ENCODE measurements around the gene BRICD5.

The BRICD5 gene

GRCh38 chr16:2199095-2199494, 11.6 kb downstream of the BRICD5 start:
- no peaks in the 10 kb centered on the region for H3K9me3 ChIP-seq (ENCODE audit: control insufficient read depth, insufficient read depth, low read length)
- DNase-seq (ENCODE audit: low read depth, low spot score) = no peak
- WGBS (ENCODE audit: insufficient coverage, insufficient read length) = no CpG with 5 or more reads among the region's 5 CpGs
- H3K36me3 ChIP-seq (ENCODE audit: control insufficient read depth, insufficient read depth, low read length) = no peaks in the 10 kb centered on the region
- no peak overlapping the region for H3K4me3 ChIP-seq (ENCODE audit: low read length)
- H3K4me1 ChIP-seq (ENCODE audit: control insufficient read depth, insufficient read depth, low read length) = peaks cover 5% of the 10 kb centered on the region; the same call in 1 of the 2 replicates
- peaks cover 7% of the 10 kb centered on the region; the same call in 1 of the 2 replicates for H3K27me3 ChIP-seq (ENCODE audit: control insufficient read depth, insufficient read depth, low read length)
- no peak overlapping the region for H3K27ac ChIP-seq (ENCODE audit: low read length)

GRCh38 chr16:2198283-2198682, 12.4 kb downstream of the BRICD5 start:
- no peak overlapping the region for H3K4me3 ChIP-seq (ENCODE audit: low read length)
- WGBS (ENCODE audit: insufficient coverage, insufficient read length) = no CpG with 5 or more reads among the region's 4 CpGs
- H3K36me3 ChIP-seq (ENCODE audit: control insufficient read depth, insufficient read depth, low read length) = no peaks in the 10 kb centered on the region
- H3K27ac ChIP-seq (ENCODE audit: low read length) = no peak overlapping the region
- H3K4me1 ChIP-seq (ENCODE audit: control insufficient read depth, insufficient read depth, low read length) = peaks cover 5% of the 10 kb centered on the region; the same call in 1 of the 2 replicates
- no peak for DNase-seq (ENCODE audit: low read depth, low spot score)
- no peaks in the 10 kb centered on the region for H3K9me3 ChIP-seq (ENCODE audit: control insufficient read depth, insufficient read depth, low read length)
- peaks cover 7% of the 10 kb centered on the region; the same call in 1 of the 2 replicates for H3K27me3 ChIP-seq (ENCODE audit: control insufficient read depth, insufficient read depth, low read length)

GRCh38 chr16:2197765-2198164, 12.9 kb downstream of the BRICD5 start:
- H3K27me3 ChIP-seq (ENCODE audit: control insufficient read depth, insufficient read depth, low read length) = peaks cover 7% of the 10 kb centered on the region; the same call in 1 of the 2 replicates
- peaks cover 5% of the 10 kb centered on the region; the same call in 1 of the 2 replicates for H3K4me1 ChIP-seq (ENCODE audit: control insufficient read depth, insufficient read depth, low read length)
- no CpG with 5 or more reads among the region's 6 CpGs for WGBS (ENCODE audit: insufficient coverage, insufficient read length)

GRCh38 chr16:2196981-2197511, 13.6 kb downstream of the BRICD5 start:
- H3K27ac ChIP-seq (ENCODE audit: low read length) = no peak overlapping the region
- H3K4me3 ChIP-seq (ENCODE audit: low read length) = peak overlapping the region; percentile 21; the same call in 1 of the 2 replicates
- DNase-seq (ENCODE audit: low read depth, low spot score) = no peak

More at GRCh38 chr16:2197765-2198164, 12.9 kb downstream of the BRICD5 start:
- Histone ChIP-seq H3K9me3 (ENCODE audit: control insufficient read depth, insufficient read depth, low read length) (no peaks in the 10 kb centered on the region), H3K27ac (ENCODE audit: low read length) (no peak overlapping the region), H3K4me3 (ENCODE audit: low read length) (no peak overlapping the region), H3K36me3 (ENCODE audit: control insufficient read depth, insufficient read depth, low read length) (no peaks in the 10 kb centered on the region)
- DNase-seq (ENCODE audit: low read depth, low spot score) = no peak

GRCh38 chr16:2196162-2196980, 14.3 kb downstream of the BRICD5 start, which contains the start of gene CASKIN1:
Gene CASKIN1, minus strand, starts transcription at chr16:2196605. Its CDS starts 173 bp downstream, at chr16:2196432.
- no CpG with 5 or more reads among the region's 129 CpGs for WGBS (ENCODE audit: insufficient coverage, insufficient read length)
- Histone ChIP-seq H3K9me3 (ENCODE audit: control insufficient read depth, insufficient read depth, low read length) (no peaks in the 10 kb centered on the region), H3K27ac (ENCODE audit: low read length) (no peak within 1 kb of the TSS), H3K27me3 (ENCODE audit: control insufficient read depth, insufficient read depth, low read length) (peaks cover 7% of the 10 kb centered on the region; the same call in 1 of the 2 replicates), H3K4me3 (ENCODE audit: low read length) (peak within 1 kb of the TSS; percentile 57; the same call in 1 of the 2 replicates), H3K36me3 (ENCODE audit: control insufficient read depth, insufficient read depth, low read length) (no peaks in the 10 kb centered on the region), H3K4me1 (ENCODE audit: control insufficient read depth, insufficient read depth, low read length) (peaks cover 5% of the 10 kb centered on the region; the same call in 1 of the 2 replicates)
- no peak for DNase-seq (ENCODE audit: low read depth, low spot score)

More at GRCh38 chr16:2196981-2197511, 13.6 kb downstream of the BRICD5 start:
- peaks cover 5% of the 10 kb centered on the region; the same call in 1 of the 2 replicates for H3K4me1 ChIP-seq (ENCODE audit: control insufficient read depth, insufficient read depth, low read length)
- H3K9me3 ChIP-seq (ENCODE audit: control insufficient read depth, insufficient read depth, low read length) = no peaks in the 10 kb centered on the region
- peaks cover 7% of the 10 kb centered on the region; the same call in 1 of the 2 replicates for H3K27me3 ChIP-seq (ENCODE audit: control insufficient read depth, insufficient read depth, low read length)
- no CpG with 5 or more reads among the region's 32 CpGs for WGBS (ENCODE audit: insufficient coverage, insufficient read length)
- H3K36me3 ChIP-seq (ENCODE audit: control insufficient read depth, insufficient read depth, low read length) = no peaks in the 10 kb centered on the region

DNA sequence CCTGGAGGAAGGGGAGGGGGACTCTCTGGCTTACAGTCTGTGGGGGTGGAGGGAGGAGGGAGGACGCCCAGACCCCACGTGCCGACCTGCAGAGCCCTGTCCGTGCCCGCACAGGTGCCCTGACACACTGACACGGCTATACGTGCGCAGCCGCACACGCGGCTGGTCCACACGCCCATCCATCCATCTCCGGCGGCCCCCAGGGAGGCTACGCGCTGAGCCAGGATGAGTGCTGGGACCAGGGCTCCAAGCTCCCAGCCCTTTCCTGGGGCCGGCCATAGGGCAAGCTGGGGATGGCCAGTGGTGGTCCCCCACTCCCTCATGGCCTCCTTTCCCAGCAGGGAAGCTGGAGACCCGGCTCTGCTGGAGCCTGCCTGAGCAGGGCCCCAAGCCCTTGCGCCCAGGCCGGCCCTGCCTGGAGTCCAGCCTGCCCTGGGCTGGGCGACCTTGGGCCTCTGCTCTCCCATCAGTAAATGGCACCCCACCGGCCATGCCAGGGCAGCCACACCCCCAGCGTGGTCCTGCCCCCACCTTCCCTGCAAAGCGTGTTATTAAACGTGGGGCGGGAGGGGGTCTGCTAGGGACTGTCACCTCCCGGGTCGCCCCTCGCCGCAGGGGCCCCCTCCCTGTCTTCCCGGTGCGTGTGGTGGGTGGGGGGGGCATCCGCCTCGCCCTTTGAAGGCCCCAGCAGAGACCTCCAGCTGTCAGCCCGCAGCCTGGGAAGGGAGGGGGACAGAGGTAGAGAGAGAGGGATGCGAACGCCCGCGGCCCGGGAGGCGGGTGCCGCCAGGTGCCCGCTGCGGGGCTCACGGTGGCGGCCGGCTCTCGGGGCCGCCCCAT, 15.1 kb downstream of the BRICD5 start:
- H3K9me3 ChIP-seq (ENCODE audit: control insufficient read depth, insufficient read depth, low read length) = no peaks in the 10 kb centered on the region
- no CpG with 5 or more reads among the region's 49 CpGs for WGBS (ENCODE audit: insufficient coverage, insufficient read length)
- H3K4me1 ChIP-seq (ENCODE audit: control insufficient read depth, insufficient read depth, low read length) = peaks cover 5% of the 10 kb centered on the region; the same call in 1 of the 2 replicates
- peak overlapping the region; percentile 57; the same call in 1 of the 2 replicates for H3K4me3 ChIP-seq (ENCODE audit: low read length)
- no peak overlapping the region for H3K27ac ChIP-seq (ENCODE audit: low read length)
- no peaks in the 10 kb centered on the region for H3K36me3 ChIP-seq (ENCODE audit: control insufficient read depth, insufficient read depth, low read length)
- peaks cover 7% of the 10 kb centered on the region; the same call in 1 of the 2 replicates for H3K27me3 ChIP-seq (ENCODE audit: control insufficient read depth, insufficient read depth, low read length)
- DNase-seq (ENCODE audit: low read depth, low spot score) = no peak

- Histone ChIP-seq H3K27ac (ENCODE audit: low read length) (no peak overlapping the region), H3K27me3 (ENCODE audit: control insufficient read depth, insufficient read depth, low read length) (peaks cover 7% of the 10 kb centered on the region; the same call in 1 of the 2 replicates), H3K4me1 (ENCODE audit: control insufficient read depth, insufficient read depth, low read length) (peaks cover 5% of the 10 kb centered on the region; the same call in 1 of the 2 replicates), H3K36me3 (ENCODE audit: control insufficient read depth, insufficient read depth, low read length) (no peaks in the 10 kb centered on the region), H3K4me3 (ENCODE audit: low read length) (peak overlapping the region; percentile 57; the same call in 1 of the 2 replicates), H3K9me3 (ENCODE audit: control insufficient read depth, insufficient read depth, low read length) (no peaks in the 10 kb centered on the region)
- WGBS (ENCODE audit: insufficient coverage, insufficient read length) = no CpG with 5 or more reads among the region's 10 CpGs
- DNase-seq (ENCODE audit: low read depth, low spot score) = no peak
Measured at GRCh38 chr16:2194852-2195321, 15.8 kb downstream of the BRICD5 start.

GRCh38 chr16:2194166-2194834, 16.4 kb downstream of the BRICD5 start:
- Histone ChIP-seq H3K4me3 (ENCODE audit: low read length) (no peak overlapping the region), H3K4me1 (ENCODE audit: control insufficient read depth, insufficient read depth, low read length) (peaks cover 5% of the 10 kb centered on the region; the same call in 1 of the 2 replicates), H3K9me3 (ENCODE audit: control insufficient read depth, insufficient read depth, low read length) (no peaks in the 10 kb centered on the region), H3K27me3 (ENCODE audit: control insufficient read depth, insufficient read depth, low read length) (peaks cover 7% of the 10 kb centered on the region; the same call in 1 of the 2 replicates), H3K36me3 (ENCODE audit: control insufficient read depth, insufficient read depth, low read length) (no peaks in the 10 kb centered on the region), H3K27ac (ENCODE audit: low read length) (no peak overlapping the region)
- DNase-seq (ENCODE audit: low read depth, low spot score) = no peak
- WGBS (ENCODE audit: insufficient coverage, insufficient read length) = no CpG with 5 or more reads among the region's 16 CpGs

DNA sequence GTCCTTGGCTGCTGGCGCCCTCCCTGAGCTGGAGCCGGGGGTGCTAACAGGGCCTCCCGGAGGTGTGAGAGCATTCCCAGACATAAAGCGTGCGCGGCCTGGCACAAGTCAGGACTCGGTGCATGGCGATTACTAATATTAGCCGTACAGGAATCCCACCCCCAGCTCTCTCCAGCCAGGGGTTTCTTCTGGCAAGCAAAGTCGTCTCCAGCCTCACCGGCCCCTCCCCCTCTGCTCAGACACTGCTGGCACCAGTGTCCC, 19.3 kb downstream of the BRICD5 start:
- DNase-seq (ENCODE audit: low read depth, low spot score) = no peak
- Histone ChIP-seq H3K4me3 (ENCODE audit: low read length) (no peak overlapping the region), H3K36me3 (ENCODE audit: control insufficient read depth, insufficient read depth, low read length) (no peaks in the 10 kb centered on the region), H3K9me3 (ENCODE audit: control insufficient read depth, insufficient read depth, low read length) (no peaks in the 10 kb centered on the region), H3K27ac (ENCODE audit: low read length) (no peak overlapping the region), H3K4me1 (ENCODE audit: control insufficient read depth, insufficient read depth, low read length) (peaks cover 5% of the 10 kb centered on the region; the same call in 1 of the 2 replicates), H3K27me3 (ENCODE audit: control insufficient read depth, insufficient read depth, low read length) (no peaks in the 10 kb centered on the region)
- no CpG with 5 or more reads among the region's 11 CpGs for WGBS (ENCODE audit: insufficient coverage, insufficient read length)

Data from iPS DF 6.9 (cell line).